Activated CD8-positive, alpha-beta T cell treated with anti-CD3 and anti-CD28 coated beads, Interleukin-2, amount 10 ng/mL, durations not matched to agents 7 days and 5 days (primary cell): ENCODE measurements around the gene GOLGA6B. TPM values are rescaled to one million over a fixed set of nuclear protein-coding genes. Genes with fewer than 3 reads are reported as not detected.
"Not testable (repeated sequence)": the region's sequence is repeated elsewhere in the genome, so short reads cannot be mapped to it uniquely, and the experiment has no call there.

Source experiments
- ATAC-seq: fragments of 150-1000 bp; cut with Tn5 transposase; one replicate; pipeline ENCODE4 v1.10.0; 2021; ENCODE audit warnings: moderate library complexity
- CTCF ChIA-PET: fragments of 350-600 bp; sonication (Branson Sonifier 250); formaldehyde crosslinking; loops from one replicate; lab custom pipeline; 2021; ENCODE audit warnings: antibody characterized with exemption; lab: Charles Lee
- POLR2A ChIA-PET: fragments of 350-600 bp; sonication (Branson Sonifier 250); formaldehyde crosslinking; loops from one replicate; lab custom pipeline; 2021; ENCODE audit warnings: antibody characterized with exemption; lab: Charles Lee
- DNase-seq: peaks from one replicate; pipeline ENCODE4 v3.0.0-alpha.2; 2020
- H3K27ac Mint-ChIP-seq: one replicate; pipeline ENCODE4 v1.8.0; 2021; ENCODE audit warnings: mild to moderate bottlenecking, mixed read lengths
- H3K27me3 Mint-ChIP-seq: one replicate; pipeline ENCODE4 v1.8.0; 2021; ENCODE audit warnings: low read depth, mixed read lengths
- H3K36me3 Mint-ChIP-seq: one replicate; pipeline ENCODE4 v1.8.0; 2021; ENCODE audit warnings: low read depth, mixed read lengths
- H3K4me1 Mint-ChIP-seq: one replicate; pipeline ENCODE4 v1.8.0; 2021; ENCODE audit warnings: low read depth, mixed read lengths
- H3K4me3 Mint-ChIP-seq: one replicate; pipeline ENCODE4 v1.8.0; 2021; ENCODE audit warnings: mild to moderate bottlenecking, mixed read lengths
- H3K9me3 Mint-ChIP-seq: one replicate; pipeline ENCODE4 v1.8.0; 2022; ENCODE audit warnings: mixed read lengths; ENCODE audit not compliant: insufficient read depth
- total RNA-seq, 2 experiments: library from RNA; stranded (reverse); gene quantifications; one replicate each; pipeline ENCODE4 v1.2.3, GENCODE V29; 2021

GOLGA6B gene
- total RNA-seq, 2 experiments from 2014 or later = not detected

- H3K27ac Mint-ChIP-seq, H3K4me3 Mint-ChIP-seq, H3K4me1 Mint-ChIP-seq, H3K9me3 Mint-ChIP-seq, H3K27me3 Mint-ChIP-seq, H3K36me3 Mint-ChIP-seq, DNase-seq, ATAC-seq, POLR2A ChIA-PET: not testable (repeated sequence)
- CTCF ChIA-PET = interaction anchor here (1.2 kb wide), 1 partner anchor 13 kb away, joined by 4 read pairs; no protein-coding TSS in a partner anchor
Measured at GRCh38 chr15:72708551-72709303, 54.2 kb downstream of the GOLGA6B start.

Other genes starting within 250 kb of the GOLGA6B start
- 100 to 1,000 TPM; 110 to 119 TPM for gene ARIH1, start 180.4 kb upstream of the GOLGA6B start, total RNA-seq
- gene HIGD2B, start 31.5 kb downstream of the GOLGA6B start, total RNA-seq = under 1 TPM in 1 of 2 experiments, not detected in 1; 0.24 TPM
- 10 to 100 TPM in 1 of 2 experiments, 1 to 10 TPM in 1; 9.2 to 11.6 TPM for gene BBS4, start 31.5 kb downstream of the GOLGA6B start, total RNA-seq
- gene ADPGK, start 129.1 kb downstream of the GOLGA6B start, total RNA-seq = 10 to 100 TPM; 69.3 to 76.2 TPM